NCI-H510A (cell line): ENCODE data around the gene ANHX.
"Not testable (repeated sequence)": the region's sequence is repeated elsewhere in the genome, so short reads cannot be mapped to it uniquely, and the experiment has no call there.

Source experiments
- DNase-seq: peaks from one replicate; lab custom pipeline; 2025; lab: John Stamatoyannopoulos, UW

ANHX gene

GRCh38 chr12:133235401-133236112 is at the start of gene ANHX:
Gene ANHX (minus strand): TSS chr12:133235877. CDS start chr12:133234356, 1,521 bp downstream.
- DNase-seq = no peak

DNA sequence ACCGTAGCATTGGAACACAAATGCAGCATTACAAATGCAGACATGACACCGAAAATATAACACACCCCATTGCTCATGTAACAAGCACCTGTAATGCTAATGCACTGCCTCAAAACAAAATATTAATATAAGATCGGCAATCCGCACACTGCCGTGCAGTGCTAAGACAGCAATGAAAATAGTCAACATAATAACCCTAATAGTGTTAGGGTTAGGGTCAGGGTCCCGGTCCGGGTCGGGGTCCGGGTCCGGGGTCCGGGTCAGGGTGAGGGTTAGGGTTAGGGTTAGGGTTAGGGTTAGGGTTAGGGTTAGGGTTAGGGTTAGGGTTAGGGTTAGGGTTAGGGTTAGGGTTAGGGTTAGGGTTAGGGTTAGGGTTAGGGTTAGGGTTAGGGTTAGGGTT is 29.0 kb upstream of the ANHX start:
- not testable (repeated sequence) for DNase-seq

DNA sequence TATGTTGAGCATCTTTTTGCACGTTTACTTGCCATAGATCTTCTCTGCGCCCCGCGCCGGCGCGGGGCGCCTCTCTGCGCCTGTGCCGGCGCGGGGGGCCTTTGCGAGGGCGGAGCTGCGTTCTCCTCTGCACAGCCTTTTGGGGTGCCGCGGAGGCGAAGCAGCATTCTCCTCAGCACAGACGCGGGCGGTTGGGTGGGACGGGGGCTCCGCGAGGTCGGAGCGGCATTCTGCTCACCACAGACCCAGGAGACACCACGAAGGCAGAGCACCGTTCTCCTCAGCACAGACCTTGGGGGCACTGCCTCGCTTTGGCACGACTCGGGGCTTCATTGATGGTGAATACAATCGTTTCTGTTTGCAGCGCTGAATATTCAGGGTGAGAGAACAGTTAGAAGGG is 28.5 kb upstream of the ANHX start:
- no peak for DNase-seq

DNA sequence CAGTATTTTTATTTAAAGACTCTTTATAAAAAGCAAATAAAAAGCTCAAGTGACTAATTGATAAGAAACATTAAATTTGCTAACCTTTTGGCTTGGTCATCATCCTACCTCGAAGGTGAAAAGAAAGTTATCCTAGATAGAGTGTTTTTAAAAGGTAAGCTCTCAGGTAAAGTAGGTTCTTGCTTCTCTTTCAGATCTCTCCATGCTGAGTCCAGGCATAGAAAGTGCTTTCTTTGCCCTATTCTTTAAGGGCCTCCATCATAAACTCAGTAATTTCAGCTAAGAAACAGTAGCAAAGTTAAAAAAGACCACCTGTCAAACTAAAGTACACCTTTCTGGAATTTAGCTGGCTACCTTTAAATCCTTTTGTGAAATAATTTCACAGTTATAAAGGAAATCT is 20.6 kb upstream of the ANHX start:
- no peak for DNase-seq

- not testable (repeated sequence) for DNase-seq
Observed at GRCh38 chr12:133255833-133256232, 20.2 kb upstream of the ANHX start.

- no peak for DNase-seq
Observed at GRCh38 chr12:133251732-133252131, 16.1 kb upstream of the ANHX start.

- no peak for DNase-seq
Observed at GRCh38 chr12:133236556-133236955, 879 bp upstream of the ANHX start.

GRCh38 chr12:133236144-133236543 is 467 bp upstream of the ANHX start:
- no peak for DNase-seq

DNA sequence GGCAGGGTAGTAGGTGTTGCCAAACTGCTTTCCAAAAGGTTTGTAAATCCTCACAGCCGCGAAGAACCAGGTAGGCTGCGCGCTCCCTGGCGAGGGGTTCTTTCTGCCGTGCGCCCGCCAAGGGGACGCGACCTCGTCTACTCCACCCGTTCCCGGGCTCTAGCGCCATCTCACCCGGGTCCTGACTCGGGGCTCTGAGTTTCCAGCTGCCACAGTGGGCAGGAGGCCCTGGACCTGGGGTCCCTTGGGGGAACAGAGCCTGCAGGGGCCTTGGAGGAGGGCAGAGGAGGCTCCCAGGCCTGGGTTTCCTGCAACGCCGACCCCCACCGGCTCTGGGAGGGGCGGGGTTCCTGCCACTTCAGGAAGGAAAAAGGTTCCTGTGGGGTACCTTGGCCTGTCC is 706 bp downstream of the ANHX start:
- DNase-seq = no peak

GRCh38 chr12:133233993-133234564 is 1.6 kb downstream of the ANHX start:
- no peak for DNase-seq

DNA sequence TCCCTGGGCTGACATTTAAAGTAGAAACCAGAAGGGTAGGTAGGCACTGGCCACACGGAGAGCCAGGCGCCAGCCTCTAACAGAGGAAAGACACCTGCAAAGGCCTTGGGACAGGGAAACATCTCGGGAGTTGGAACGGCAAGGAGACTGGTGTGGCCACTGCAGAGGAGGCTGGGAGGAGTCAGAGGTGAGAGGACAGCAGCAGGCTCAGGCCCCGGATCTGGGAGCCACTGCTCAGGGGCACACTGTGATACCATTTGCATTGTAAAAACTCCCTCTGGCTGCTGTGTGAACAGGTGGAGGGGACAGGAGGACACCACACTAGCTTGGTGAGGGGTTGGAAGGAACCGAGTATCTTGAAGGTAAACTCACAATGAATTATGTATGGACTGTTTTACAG is 2.7 kb downstream of the ANHX start:
- no peak for DNase-seq

- DNase-seq = no peak
Observed at GRCh38 chr12:133231001-133231400, 4.7 kb downstream of the ANHX start.

DNA sequence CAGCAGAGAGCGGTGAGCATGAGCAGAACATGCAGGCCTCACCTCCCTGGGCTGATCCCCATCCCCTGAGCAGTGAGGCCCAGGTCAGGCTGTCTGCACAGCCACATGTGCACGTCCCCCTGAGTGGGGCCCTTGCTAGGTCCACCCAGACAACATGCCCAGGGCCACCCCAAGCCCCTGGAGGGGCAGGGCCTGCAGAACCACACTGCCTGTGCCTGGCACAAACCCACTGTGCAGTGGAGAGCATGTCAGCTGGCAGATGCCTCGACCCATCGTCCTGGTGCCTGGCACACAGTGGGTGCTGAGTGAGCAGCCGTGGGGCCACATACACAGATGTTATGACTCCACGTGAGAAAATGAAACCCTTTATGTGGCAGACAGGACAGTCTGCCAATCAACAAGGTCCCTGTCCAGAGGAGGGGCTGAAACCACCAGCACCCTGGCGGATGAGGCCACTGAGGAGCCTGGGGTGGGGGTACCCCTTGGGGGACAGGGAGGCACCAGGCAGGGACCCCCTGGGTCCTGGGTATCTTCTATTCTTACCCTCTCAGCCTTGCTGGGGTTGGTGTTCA is 8.3 kb downstream of the ANHX start:
- no peak for DNase-seq

DNA sequence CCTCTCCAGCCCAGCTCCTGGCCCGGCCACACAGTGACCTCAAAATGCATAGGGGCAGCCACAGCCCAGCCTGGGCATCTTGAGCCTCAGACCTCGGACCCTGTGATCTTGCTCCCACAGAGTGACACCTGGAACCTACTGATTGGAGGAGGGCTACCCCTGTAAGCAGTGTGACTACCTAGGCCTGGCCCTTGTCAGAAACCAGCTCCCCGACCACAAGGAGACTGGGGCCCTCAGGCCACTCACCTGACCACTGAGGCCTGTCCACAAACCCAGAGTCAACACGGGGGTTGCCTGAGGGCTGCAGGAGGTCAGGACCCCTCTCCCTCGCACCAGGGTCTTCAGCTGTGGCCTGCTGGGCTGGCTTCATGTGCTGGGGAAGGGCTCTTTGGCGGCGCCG is 9.0 kb downstream of the ANHX start:
- DNase-seq = no peak

DNA sequence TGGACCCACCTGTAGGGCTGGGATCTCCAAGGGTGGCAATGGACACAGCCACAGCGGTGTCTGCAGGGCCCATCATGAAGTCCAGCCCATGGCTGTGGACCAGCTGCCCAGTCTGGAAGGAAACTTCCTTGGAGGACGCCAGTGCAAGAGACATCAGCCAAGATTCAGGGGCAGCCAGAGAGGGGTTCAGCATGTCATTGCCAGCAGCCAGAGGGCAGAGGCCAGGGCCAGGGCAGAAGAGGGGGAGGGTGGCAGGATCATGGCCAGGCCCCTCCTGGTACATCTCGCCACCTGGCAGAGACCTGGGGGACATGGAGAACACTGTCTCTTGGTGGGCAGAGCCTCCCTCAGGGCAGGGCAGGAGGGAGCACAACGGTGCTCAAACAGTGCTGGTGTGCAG is 10.2 kb downstream of the ANHX start:
- no peak for DNase-seq

DNA sequence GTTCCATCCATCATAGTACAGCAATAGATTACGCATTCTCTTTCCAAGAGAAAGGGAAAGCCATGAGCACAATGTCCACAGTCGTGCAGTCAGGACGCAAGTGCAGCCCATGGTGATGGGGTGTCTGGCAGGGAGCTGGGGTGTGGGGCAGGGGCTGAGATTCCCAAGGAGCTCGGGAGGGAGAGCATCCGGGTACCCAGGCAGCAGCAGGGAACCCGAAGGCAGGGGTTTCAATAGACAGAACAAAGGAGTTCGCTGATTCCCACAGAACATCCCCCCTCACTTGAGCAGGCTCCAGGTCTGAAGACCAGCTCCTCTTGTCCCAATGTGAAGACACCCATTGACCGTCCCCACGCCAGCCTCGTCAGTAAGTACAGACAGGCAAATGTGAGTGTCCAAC is 13.5 kb downstream of the ANHX start:
- no peak for DNase-seq

DNA sequence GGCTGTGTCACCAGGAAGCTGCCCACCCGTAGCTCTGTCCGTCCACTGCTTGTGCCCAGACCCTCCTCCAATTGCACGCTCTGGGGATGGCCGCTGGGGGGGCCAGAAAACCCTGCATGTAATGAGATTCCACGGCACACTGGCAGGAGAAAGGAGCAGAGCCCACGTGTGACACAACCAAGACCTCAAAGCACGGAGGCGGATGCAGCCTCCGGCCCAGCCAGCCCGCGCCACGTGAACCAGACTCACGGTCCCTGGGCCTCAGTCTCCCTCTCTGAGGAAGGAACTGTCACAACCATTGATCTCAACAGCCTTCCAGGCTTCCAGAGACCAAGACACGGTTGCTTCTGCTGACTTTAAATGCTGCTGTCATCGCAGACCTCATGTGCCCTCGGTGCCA is 14.4 kb downstream of the ANHX start:
- no peak for DNase-seq

- DNase-seq = no peak
Observed at GRCh38 chr12:133220521-133220920, 15.2 kb downstream of the ANHX start.

GRCh38 chr12:133217219-133217618 is 18.5 kb downstream of the ANHX start:
- no peak for DNase-seq

GRCh38 chr12:133215724-133216123 is 20.0 kb downstream of the ANHX start:
- DNase-seq = no peak

- DNase-seq = no peak
Observed at GRCh38 chr12:133206390-133206789, 29.3 kb downstream of the ANHX start.

- DNase-seq = no peak
Observed at GRCh38 chr12:133204264-133204603, 31.4 kb downstream of the ANHX start.

DNA sequence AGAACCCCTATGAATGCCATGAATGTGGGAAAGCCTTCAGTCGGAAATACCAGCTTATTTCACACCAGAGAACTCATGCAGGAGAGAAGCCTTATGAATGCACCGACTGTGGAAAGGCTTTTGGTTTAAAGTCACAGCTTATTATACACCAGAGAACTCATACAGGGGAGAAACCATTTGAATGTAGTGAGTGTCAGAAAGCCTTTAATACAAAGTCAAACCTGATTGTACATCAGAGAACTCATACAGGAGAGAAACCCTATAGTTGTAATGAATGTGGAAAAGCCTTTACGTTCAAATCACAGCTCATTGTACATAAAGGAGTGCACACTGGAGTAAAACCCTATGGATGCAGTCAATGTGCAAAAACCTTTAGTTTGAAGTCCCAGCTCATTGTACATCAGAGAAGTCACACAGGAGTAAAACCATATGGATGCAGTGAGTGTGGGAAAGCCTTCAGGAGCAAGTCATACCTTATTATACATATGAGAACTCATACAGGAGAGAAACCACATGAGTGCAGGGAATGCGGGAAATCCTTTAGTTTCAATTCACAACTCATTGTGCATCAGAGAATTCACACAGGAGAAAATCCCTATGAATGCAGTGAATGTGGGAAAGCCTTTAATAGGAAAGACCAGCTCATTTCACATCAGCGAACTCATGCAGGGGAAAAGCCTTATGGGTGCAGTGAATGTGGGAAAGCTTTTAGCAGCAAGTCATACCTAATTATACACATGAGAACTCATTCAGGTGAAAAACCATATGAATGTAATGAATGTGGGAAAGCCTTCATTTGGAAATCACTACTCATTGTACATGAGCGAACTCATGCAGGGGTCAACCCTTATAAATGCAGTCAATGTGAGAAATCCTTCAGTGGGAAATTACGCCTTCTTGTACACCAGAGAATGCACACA is 32.1 kb downstream of the ANHX start:
- DNase-seq = no peak
